Left renal cortex interstitium (tissue), 4 donors: ENCODE results near the gene KAT7. TPM values are rescaled to one million over a fixed set of nuclear protein-coding genes. Genes with fewer than 3 reads are reported as not detected.
"Not testable (repeated sequence)": the region's sequence is repeated elsewhere in the genome, so short reads cannot be mapped to it uniquely, and the experiment has no call there.

Experiments
- DNase-seq, 4 donors: peaks; one replicate each; pipeline ENCODE4 v3.0.0-alpha.2; 2013; ENCODE audit warnings: low read depth in 4 of 4, low spot score in 2 of 4, missing footprints in 1 of 4
- polyA plus RNA-seq, 4 donors: library from polyadenylated mRNA; unstranded; fragments of 120-200 nt; gene quantifications; one replicate each; pipeline ENCODE4 v1.2.1, GENCODE V29; 2013; ENCODE audit not compliant: insufficient read length in 4 of 4

The KAT7 gene
- polyA plus RNA-seq: 10 to 100 TPM; 44.4 to 53.8 (median 49.8) TPM

- peak; percentile 98 to 99 (median 98) for DNase-seq
Measured at GRCh38 chr17:49788478-49789242, at the start of gene KAT7. TSS of gene KAT7 (plus strand) at chr17:49788681. CDS start at chr17:49788835, 154 bp downstream.

- DNase-seq: no peak
Measured at GRCh38 chr17:49739641-49740271, 48.7 kb upstream of the KAT7 start.

- no peak for DNase-seq
Measured at GRCh38 chr17:49741009-49741691, 47.3 kb upstream of the KAT7 start.

DNA sequence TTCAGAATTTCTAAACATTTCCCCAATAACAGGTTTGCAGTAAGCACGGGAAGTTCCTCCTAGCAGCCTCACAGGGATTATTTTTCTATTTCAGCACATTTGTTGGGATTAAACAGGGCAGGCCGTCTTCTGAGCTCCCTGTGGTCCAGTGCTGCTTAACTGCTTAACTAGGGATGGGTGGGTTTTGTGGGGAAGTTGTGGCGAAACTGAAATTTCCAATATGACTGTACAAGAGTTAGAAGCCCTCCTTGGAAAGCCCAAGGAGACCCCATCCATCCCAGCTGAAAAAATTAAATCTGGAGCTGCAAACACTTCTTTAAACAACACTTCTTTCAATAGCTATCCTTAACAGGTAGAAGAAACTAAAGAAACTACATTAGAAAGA lies 46.8 kb upstream of the KAT7 start:
- DNase-seq: no peak

DNA sequence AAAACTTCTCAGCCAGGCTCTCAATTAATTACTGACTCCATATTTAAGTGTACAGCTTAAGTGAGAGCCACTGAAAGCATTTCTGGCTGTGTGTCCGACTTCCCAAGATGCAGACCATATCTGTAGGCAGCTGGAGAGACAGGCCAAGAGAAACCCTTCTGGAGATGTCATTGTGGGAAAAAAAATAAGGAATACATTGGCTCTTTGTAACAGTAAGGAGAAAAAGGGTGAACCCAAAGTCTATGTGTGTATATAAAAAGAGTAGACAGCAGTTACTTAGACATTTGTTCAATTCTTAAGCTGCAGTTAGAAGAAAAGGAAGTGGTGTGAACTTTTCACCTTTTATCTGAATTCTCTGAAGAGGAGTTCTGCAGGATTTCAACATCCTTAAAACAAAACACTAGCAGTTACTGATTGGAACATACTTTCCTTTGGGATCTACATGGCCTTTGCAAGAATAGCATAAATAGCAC lies 46.3 kb upstream of the KAT7 start:
- no peak for DNase-seq

DNA sequence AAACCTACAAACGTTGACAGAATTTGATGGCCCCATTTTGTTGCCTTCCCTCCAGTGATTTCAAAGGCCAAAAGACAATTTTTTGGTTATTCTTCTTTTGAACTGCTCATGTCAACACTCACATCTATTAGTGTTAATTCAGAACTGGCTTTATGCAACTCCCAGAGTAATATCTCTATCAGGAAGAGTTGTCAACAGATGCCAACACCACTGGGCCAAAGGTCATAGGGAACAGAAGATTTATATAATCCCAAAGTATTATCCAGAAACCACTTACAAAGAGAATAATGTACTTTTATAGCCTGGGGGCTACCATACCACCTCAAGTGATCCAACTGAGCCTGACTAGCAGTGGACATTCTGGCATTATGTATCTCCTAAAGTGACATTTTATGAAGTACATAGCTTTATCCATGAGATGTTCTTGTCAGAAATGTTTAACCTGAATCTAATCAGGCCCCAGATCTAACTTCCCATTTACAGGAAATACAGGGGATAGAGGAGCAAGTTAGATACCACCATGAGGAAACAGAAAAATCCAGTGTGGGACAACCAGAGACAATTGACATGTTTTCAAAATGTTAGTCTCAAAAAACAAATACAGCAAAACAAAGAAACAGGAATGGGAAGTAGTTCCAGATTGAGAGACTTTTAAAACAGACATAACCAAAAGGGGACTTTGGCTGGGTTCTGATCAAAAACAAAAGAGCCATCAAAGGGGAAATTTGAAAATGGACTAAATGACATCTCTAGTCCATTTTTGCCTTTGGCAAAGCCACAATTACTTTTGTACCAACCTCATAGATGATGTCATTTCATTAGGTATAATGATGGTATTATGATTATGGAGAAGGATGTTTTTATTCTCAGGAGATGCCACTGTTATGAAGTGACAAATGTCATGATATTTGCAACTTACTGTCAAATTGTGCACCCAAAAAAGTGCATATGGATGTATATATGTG lies 43.0 kb upstream of the KAT7 start:
- DNase-seq: no peak

- DNase-seq: no peak
Measured at GRCh38 chr17:49746791-49747490, 41.5 kb upstream of the KAT7 start.

DNA sequence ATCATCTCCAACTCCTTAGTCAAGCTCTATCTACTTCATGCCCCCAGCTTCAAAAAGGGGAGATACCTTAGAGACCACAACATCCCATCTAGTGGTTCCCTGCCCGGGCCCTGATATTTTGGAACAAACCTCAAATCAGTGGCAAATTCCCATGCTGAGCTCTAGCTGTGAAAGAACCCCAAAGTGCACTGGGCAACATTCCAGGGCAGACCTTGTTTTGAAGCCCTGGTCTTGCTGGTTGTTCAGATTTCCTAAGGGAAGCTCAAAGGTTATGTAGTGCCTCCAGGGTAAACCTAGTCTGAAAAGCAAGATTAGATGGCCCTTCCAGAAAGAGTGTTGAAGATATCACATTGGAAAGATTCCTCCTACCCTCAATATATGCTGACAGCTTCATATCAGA lies 40.8 kb upstream of the KAT7 start:
- DNase-seq: no peak

- no peak for DNase-seq
Measured at GRCh38 chr17:49748223-49748622, 40.3 kb upstream of the KAT7 start.

DNA sequence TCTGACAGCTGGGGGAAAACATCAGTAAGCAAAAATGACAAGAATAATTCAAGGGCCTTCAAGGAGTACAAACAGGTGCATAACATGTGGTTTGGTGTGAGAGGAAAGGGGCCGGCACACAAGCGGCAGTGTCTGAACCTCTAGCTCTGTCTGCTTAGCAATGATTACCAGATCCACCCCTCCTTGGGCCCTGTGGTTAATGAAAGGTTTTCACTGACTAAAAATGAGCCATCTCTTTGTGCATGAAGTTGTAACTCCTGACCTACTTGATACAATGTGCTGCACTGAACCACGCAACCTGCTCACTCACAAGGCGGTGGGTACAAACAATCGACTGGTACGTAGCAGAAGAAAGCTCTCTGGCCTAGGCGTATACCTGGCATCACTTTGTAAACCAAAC lies 39.7 kb upstream of the KAT7 start:
- no peak for DNase-seq

GRCh38 chr17:49749730-49750129 lies 38.8 kb upstream of the KAT7 start:
- DNase-seq: no peak

GRCh38 chr17:49752508-49752907 lies 36.0 kb upstream of the KAT7 start:
- DNase-seq: no peak

DNA sequence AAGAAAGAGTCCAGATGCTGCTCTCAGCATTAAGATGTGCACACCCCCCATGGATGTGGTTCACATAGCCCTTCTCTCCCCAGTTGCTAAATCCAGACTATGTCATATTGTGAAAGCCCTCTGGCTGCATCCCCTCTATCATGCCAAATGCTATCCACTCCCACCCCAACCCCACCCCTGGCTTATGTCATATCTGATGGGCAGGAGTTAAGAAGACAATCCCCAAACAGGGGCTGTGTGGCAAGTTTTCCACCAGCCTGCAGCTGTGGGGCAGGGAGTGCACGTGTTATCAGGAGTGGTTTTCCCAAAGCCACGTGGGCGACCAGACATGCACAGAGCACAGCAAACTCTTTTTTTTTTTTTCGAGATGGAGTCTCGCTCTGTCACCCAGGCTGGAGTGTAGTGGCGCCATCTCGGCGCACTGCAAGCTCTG lies 34.5 kb upstream of the KAT7 start:
- DNase-seq: no peak

GRCh38 chr17:49755663-49756283 lies 32.7 kb upstream of the KAT7 start:
- DNase-seq: no peak

DNA sequence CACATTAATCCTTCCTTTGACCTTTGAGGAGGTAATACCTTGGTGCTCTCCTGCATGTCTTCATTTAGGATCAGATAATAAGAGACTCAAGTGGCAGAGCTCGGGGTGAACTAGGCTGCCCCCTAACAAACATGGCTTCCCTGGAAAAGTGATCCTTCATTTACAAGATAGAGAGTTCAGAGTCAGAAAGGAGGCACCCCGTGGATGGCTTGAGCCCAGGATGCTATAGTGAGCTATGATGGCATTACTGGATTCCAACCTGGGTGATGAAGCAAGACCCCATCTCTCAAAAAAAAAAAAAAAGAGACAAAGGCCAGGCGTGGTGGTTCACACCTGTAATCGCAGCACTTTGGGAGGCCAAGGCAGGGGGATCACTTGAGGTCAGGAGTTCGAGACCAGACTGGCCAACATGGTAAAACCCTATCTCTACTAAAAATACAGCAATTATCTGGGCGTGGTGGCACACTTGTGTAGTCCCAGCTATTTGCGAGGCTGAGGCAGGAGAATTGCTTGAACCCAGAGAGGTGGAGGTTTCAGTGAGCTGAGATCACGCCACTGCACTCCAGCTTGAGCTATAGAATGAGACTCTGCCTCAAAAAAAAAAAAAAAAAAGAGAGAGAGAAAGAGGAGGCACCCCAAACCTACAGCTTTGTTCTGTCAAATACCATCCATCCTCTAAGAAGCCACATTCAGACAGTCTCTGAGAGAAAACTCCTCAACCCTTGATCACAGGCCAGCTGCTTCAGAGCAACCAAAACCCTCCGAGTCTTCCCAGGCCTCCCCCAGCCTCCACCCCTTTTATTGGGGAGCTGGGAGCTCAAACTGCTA lies 31.9 kb upstream of the KAT7 start:
- no peak for DNase-seq

- DNase-seq: no peak
Measured at GRCh38 chr17:49757151-49757777, 31.2 kb upstream of the KAT7 start.

GRCh38 chr17:49758464-49759010 lies 29.9 kb upstream of the KAT7 start:
- not testable (repeated sequence) for DNase-seq

DNA sequence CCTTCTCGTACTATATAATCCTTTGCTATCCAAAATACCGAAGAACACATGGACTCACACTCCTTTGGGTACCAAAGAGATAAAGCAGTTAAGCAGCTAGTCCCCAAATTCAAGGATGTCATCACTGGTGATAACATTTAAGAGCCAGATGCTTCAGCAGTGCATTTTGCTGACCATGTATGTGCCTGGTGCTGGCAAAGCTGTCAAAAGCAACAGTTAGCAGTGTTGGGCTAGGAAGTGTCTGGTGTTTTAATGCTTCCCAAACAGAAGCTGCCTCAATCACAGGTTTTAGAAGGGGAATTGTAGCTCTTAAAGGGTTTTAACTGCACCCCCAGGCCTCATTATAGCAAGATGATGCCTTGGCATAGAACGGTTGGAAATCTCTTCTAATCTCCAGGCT lies 29.3 kb upstream of the KAT7 start:
- DNase-seq: no peak
